SK-N-SH (cell line): ENCODE data around the gene HRH1. TPM values are rescaled to one million over a fixed set of nuclear protein-coding genes. Genes with fewer than 3 reads are reported as not detected.

Experiments
- CTCF ChIA-PET: fragments of 300-600, 350-600 bp; formaldehyde crosslinking; extraction: SDS; loops from one replicate; lab custom pipeline; 2021; lab: Yijun Ruan, JAX
- POLR2A ChIA-PET: fragments of 350-600 bp; sonication (Branson Sonifier 250); formaldehyde crosslinking; extraction: SDS; loops from one replicate; lab custom pipeline; 2020; ENCODE audit warnings: antibody characterized with exemption, inconsistent platforms; lab: Yijun Ruan, JAX
- DNase-seq: peaks from one replicate; pipeline ENCODE4 v3.0.0; 2012
- H2AFZ ChIP-seq: fragments of 200-600 bp; sonication (generic); 2 replicates; pipeline ENCODE4 v1.8.1; 2016; ENCODE audit warnings: antibody characterized with exemption, mild to moderate bottlenecking, low read depth
- H3F3A ChIP-seq: fragments of 200-600 bp; sonication (generic); replicated peaks from 2 replicates; pipeline ENCODE3; 2016; ENCODE audit warnings: antibody characterized with exemption, mild to moderate bottlenecking; ENCODE audit not compliant: insufficient read depth
- H3K27ac ChIP-seq, 2 experiments: fragments of 200-500 bp in 1 of 2; fragments of 200-600 bp in 1 of 2; sonication (Bioruptor generic) in 1 of 2; sonication (generic), shearing (Covaris generic) in 1 of 2; 2 replicates each; pipeline versions ENCODE4 v1.5.1 to v1.6.1; 2014 to 2016; ENCODE audit warnings: low read depth in 2 of 2, inconsistent platforms in 1 of 2, low read length in 1 of 2, mild to moderate bottlenecking in 1 of 2, mixed read lengths in 1 of 2
- H3K27me3 ChIP-seq: fragments of 200-600 bp; sonication (generic), shearing (Covaris generic); 2 replicates; pipeline ENCODE4 v1.6.1; 2016; ENCODE audit warnings: mixed run types; ENCODE audit not compliant: insufficient read depth
- H3K36me3 ChIP-seq, 2 experiments: fragments of 200-500 bp in 1 of 2; fragments of 200-600 bp in 1 of 2; sonication (Bioruptor generic) in 1 of 2; sonication (generic) in 1 of 2; replicated peaks in 1 of 2; 2 replicates each; pipeline versions ENCODE3 to v1.5.1; 2014 to 2016; ENCODE audit warnings: low read length in 1 of 2, mild to moderate bottlenecking in 1 of 2; ENCODE audit not compliant: insufficient read depth in 2 of 2, control insufficient read depth in 1 of 2
- H3K4me1 ChIP-seq, 2 experiments: fragments of 200-500 bp in 1 of 2; fragments of 200-600 bp in 1 of 2; sonication (Bioruptor generic) in 1 of 2; sonication (generic), shearing (Covaris generic) in 1 of 2; 2 replicates each; pipeline versions ENCODE4 v1.5.1 to v1.6.1; 2014 to 2016; ENCODE audit warnings: low read depth in 1 of 2, low read length in 1 of 2, mixed run types in 1 of 2; ENCODE audit not compliant: insufficient read depth in 2 of 2, control insufficient read depth in 1 of 2
- H3K4me2 ChIP-seq: fragments of 200-600 bp; sonication (generic), shearing (Covaris generic); 2 replicates; pipeline ENCODE4 v1.6.1; 2017; ENCODE audit warnings: mixed run types
- H3K4me3 ChIP-seq, 2 experiments: fragments of 200-500 bp in 1 of 2; fragments of 200-600 bp in 1 of 2; sonication (Bioruptor generic) in 1 of 2; sonication (generic), shearing (Covaris generic) in 1 of 2; 2 replicates each; pipeline versions ENCODE4 v1.5.1 to v1.8.1; 2014 to 2016; ENCODE audit warnings: low read depth in 2 of 2, inconsistent platforms in 1 of 2, low read length in 1 of 2, mild to moderate bottlenecking in 1 of 2, mixed read lengths in 1 of 2, moderate library complexity in 1 of 2
- H3K79me2 ChIP-seq: fragments of 200-600 bp; sonication (generic); 2 replicates; pipeline ENCODE4 v1.8.1; 2017; ENCODE audit warnings: mild to moderate bottlenecking; ENCODE audit not compliant: insufficient read depth
- H3K9ac ChIP-seq: fragments of 200-600 bp; sonication (generic); 2 replicates; pipeline ENCODE4 v1.6.1; 2017; ENCODE audit warnings: mixed run types
- H3K9me2 ChIP-seq: fragments of 200-600 bp; sonication (generic); 2 replicates; pipeline ENCODE4 v1.6.1; 2017; ENCODE audit warnings: mixed run types
- H3K9me3 ChIP-seq: fragments of 200-600 bp; sonication (generic); 2 replicates; pipeline ENCODE4 v1.6.1; 2017; ENCODE audit warnings: mixed run types, mild to moderate bottlenecking, moderate library complexity
- H4K20me1 ChIP-seq: fragments of 200-600 bp; sonication (generic); 2 replicates; pipeline ENCODE4 v1.6.1; 2017; ENCODE audit warnings: mild to moderate bottlenecking, mixed run types; ENCODE audit not compliant: insufficient read depth
- EP300 ChIP-seq, 2 experiments: IDR thresholded peaks; 2 replicates each; pipeline versions ENCODE4 v1.4.0 to v1.6.1; 2012; ENCODE audit warnings: borderline replicate concordance in 1 of 2, low read depth in 1 of 2, low read length in 1 of 2
- FOSL2 ChIP-seq: IDR thresholded peaks from 2 replicates; pipeline ENCODE4 v1.4.0; 2012; ENCODE audit warnings: low read depth, mild to moderate bottlenecking, moderate library complexity, borderline replicate concordance
- MAX ChIP-seq: IDR thresholded peaks from 2 replicates; pipeline ENCODE4 v1.4.0; 2012; ENCODE audit warnings: low read depth
- NFIC ChIP-seq: IDR thresholded peaks from 2 replicates; pipeline ENCODE4 v1.4.0; 2012; ENCODE audit warnings: borderline replicate concordance
- POLR2AphosphoS5 ChIP-seq: IDR thresholded peaks from 2 replicates; pipeline ENCODE4 v1.6.1; 2012; ENCODE audit warnings: low read depth, low read length
- RCOR1 ChIP-seq: fragments of 150-350 bp; IDR thresholded peaks from 2 replicates; pipeline ENCODE4 v1.6.1; 2017; ENCODE audit warnings: antibody characterized with exemption, low read length
- RXRA ChIP-seq: IDR thresholded peaks from 2 replicates; pipeline ENCODE4 v1.4.0; 2012; ENCODE audit warnings: low read depth, mild to moderate bottlenecking, borderline replicate concordance
- SIN3A ChIP-seq: IDR thresholded peaks from 2 replicates; pipeline ENCODE4 v1.6.1; 2012; ENCODE audit warnings: low read depth, mild to moderate bottlenecking, low read length, moderate library complexity, borderline replicate concordance
- TCF12 ChIP-seq: IDR thresholded peaks from 2 replicates; pipeline ENCODE4 v1.4.0; 2012
- TEAD4 ChIP-seq: IDR thresholded peaks from 2 replicates; pipeline ENCODE4 v1.4.0; 2012; ENCODE audit warnings: mild to moderate bottlenecking, borderline replicate concordance; ENCODE audit not compliant: insufficient read depth
- USF2 ChIP-seq: fragments of 150-350 bp; IDR thresholded peaks from 2 replicates; pipeline ENCODE4 v1.6.1; 2017; ENCODE audit warnings: antibody characterized with exemption, low read length, low read depth, borderline replicate concordance
- YY1 ChIP-seq: IDR thresholded peaks from 2 replicates; pipeline ENCODE4 v1.4.0; 2012; ENCODE audit warnings: low read depth, mild to moderate bottlenecking
- ZBTB33 ChIP-seq: IDR thresholded peaks from 2 replicates; pipeline ENCODE4 v1.4.0; 2012; ENCODE audit warnings: low read depth, borderline replicate concordance
- WGBS: methylation state at CpG from one replicate; pipeline ENCODE4 v1.1.6; 2017; ENCODE audit warnings: low lambda C conversion rate; 5-methylcytosine and 5-hydroxymethylcytosine counted together
- polyA plus RNA-seq, 3 experiments: library from polyadenylated mRNA; depleted of rRNA; stranded (reverse); fragments of >200 nt; gene quantifications; 2 replicates each; pipeline ENCODE4 v1.2.3, GENCODE V29; 2012
- TF ChIP-seq, protein P1 (sequence below): IDR thresholded peaks from 2 replicates; pipeline ENCODE4; 2012
- TF ChIP-seq, protein P2 (sequence below): IDR thresholded peaks from 2 replicates; pipeline ENCODE4 v1.4.0; 2012; ENCODE audit warnings: low read depth, borderline replicate concordance

The HRH1 gene
- polyA plus RNA-seq, 1 of the 3 experiments (the other 2 are of a cell fraction) = 6.2 TPM

- Histone ChIP-seq H3K4me1 (peaks cover 9 to 38% of the 10 kb centered on the region in 2 experiments), H3K79me2 (peaks cover 68% of the 10 kb centered on the region), H3K9ac (no peak overlapping the region), H3K4me3 (no peak overlapping the region)
- CTCF ChIA-PET = interaction anchor here (1.1 to 1.6 kb wide), 3 partner anchors 8 to 49 kb away, joined by 3 to 4 read pairs (median 3); partner anchors contain the start of gene ATG7
- TF ChIP-seq SIN3A = no peak
- TF ChIP-seq, all 33 proteins: peak for 0
- 91% methylated on average over 2 of the region's 2 CpGs for WGBS
- Histone ChIP-seq H2AFZ (no peak overlapping the region), H3K9me3 (no peaks in the 10 kb centered on the region), H3K36me3 (peaks cover 22 to 28% of the 10 kb centered on the region in 2 experiments), H3F3A (peaks cover 44% of the 10 kb centered on the region), H3K9me2 (no peaks in the 10 kb centered on the region), H3K27me3 (no peaks in the 10 kb centered on the region), H4K20me1 (no peaks in the 10 kb centered on the region), H3K27ac (peak overlapping the region in 1 of 2 experiments; percentile 98; a peak in 2 of 4 replicates), H3K4me2 (no peak overlapping the region)
- POLR2A ChIA-PET = no interaction called here
- no peak for DNase-seq
These were observed 131.2 kb downstream of the HRH1 start for GRCh38 chr3:11285471-11285870.

GRCh38 chr3:11287404-11287803 is 133.1 kb downstream of the HRH1 start:
- WGBS = 73% methylated on average over 10 of the region's 10 CpGs
- Histone ChIP-seq H3K9me3 (no peaks in the 10 kb centered on the region), H3K4me2 (peak overlapping the region; percentile 77; the same call in 1 of the 2 replicates), H3K27ac (peak overlapping the region; percentile 76 to 98), H3K36me3 (peaks cover 9 to 16% of the 10 kb centered on the region in 2 experiments), H2AFZ (no peak overlapping the region), H3K79me2 (peaks cover 67% of the 10 kb centered on the region), H3K27me3 (no peaks in the 10 kb centered on the region), H3K4me1 (peaks cover 9 to 50% of the 10 kb centered on the region in 2 experiments), H4K20me1 (no peaks in the 10 kb centered on the region), H3K9ac (peak overlapping the region; percentile 85), H3F3A (peaks cover 56% of the 10 kb centered on the region), H3K9me2 (no peaks in the 10 kb centered on the region), H3K4me3 (no peak overlapping the region)
- no peak for TF ChIP-seq SIN3A
- TF ChIP-seq MAX = 0 out of 2 replicates have a peak, but pooled peaks have one; percentile 3
- TF ChIP-seq POLR2AphosphoS5 = no peak
- no peak for TF ChIP-seq RCOR1
- ChIA-PET CTCF (interaction anchor here (1.0 to 2.2 kb wide), 6 partner anchors 10 to 51 kb away, joined by 4 to 9 read pairs (median 4); partner anchors contain the start of gene ATG7), POLR2A (no interaction called here)
- no peak for DNase-seq

- H3K4me3 ChIP-seq = peak overlapping the region in 1 of 2 experiments; percentile 38; a peak in 1 of 4 replicates
- peak overlapping the region; percentile 76 to 98 for H3K27ac ChIP-seq
- H3K9me2 ChIP-seq = no peaks in the 10 kb centered on the region
- WGBS = 24% methylated on average over 2 of the region's 2 CpGs
- H3K4me2 ChIP-seq = peak overlapping the region; percentile 77
- peaks cover 9 to 50% of the 10 kb centered on the region in 2 experiments for H3K4me1 ChIP-seq
- ChIA-PET CTCF (interaction anchor here (1.0 to 2.2 kb wide), 6 partner anchors 9 to 52 kb away, joined by 4 to 9 read pairs (median 4); partner anchors contain the start of gene ATG7), POLR2A (no interaction called here)
- no peak for DNase-seq
- peaks cover 66% of the 10 kb centered on the region for H3K79me2 ChIP-seq
- H4K20me1 ChIP-seq = no peaks in the 10 kb centered on the region
- no peaks in the 10 kb centered on the region for H3K9me3 ChIP-seq
- peaks cover 56% of the 10 kb centered on the region for H3F3A ChIP-seq
- H3K36me3 ChIP-seq = peaks cover 4 to 9% of the 10 kb centered on the region in 2 experiments
- peak overlapping the region; percentile 11; the same call in 1 of the 2 replicates for H2AFZ ChIP-seq
- peak overlapping the region; percentile 85; the same call in 1 of the 2 replicates for H3K9ac ChIP-seq
- no peaks in the 10 kb centered on the region for H3K27me3 ChIP-seq
- TF ChIP-seq POLR2AphosphoS5 = peak; percentile 35; the same call in 1 of the 2 replicates
- no peak for TF ChIP-seq TEAD4
- TF ChIP-seq RCOR1 = no peak
- TF ChIP-seq NFIC = peak; percentile 28; the same call in 1 of the 2 replicates
- no peak for TF ChIP-seq ZBTB33
- TF ChIP-seq USF2 = no peak
- TF ChIP-seq, protein P1, sequence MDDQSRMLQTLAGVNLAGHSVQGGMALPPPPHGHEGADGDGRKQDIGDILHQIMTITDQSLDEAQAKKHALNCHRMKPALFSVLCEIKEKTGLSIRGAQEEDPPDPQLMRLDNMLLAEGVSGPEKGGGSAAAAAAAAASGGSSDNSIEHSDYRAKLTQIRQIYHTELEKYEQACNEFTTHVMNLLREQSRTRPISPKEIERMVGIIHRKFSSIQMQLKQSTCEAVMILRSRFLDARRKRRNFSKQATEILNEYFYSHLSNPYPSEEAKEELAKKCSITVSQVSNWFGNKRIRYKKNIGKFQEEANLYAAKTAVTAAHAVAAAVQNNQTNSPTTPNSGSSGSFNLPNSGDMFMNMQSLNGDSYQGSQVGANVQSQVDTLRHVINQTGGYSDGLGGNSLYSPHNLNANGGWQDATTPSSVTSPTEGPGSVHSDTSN = peak; percentile 65
- TF ChIP-seq, protein P2, sequence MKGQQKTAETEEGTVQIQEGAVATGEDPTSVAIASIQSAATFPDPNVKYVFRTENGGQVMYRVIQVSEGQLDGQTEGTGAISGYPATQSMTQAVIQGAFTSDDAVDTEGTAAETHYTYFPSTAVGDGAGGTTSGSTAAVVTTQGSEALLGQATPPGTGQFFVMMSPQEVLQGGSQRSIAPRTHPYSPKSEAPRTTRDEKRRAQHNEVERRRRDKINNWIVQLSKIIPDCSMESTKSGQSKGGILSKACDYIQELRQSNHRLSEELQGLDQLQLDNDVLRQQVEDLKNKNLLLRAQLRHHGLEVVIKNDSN = no peak
- TF ChIP-seq TCF12 = peak; percentile 76
- TF ChIP-seq FOSL2 = peak; percentile 40; the same call in 1 of the 2 replicates
- no peak for TF ChIP-seq YY1
- TF ChIP-seq EP300 (IDR thresholded peaks at IDR 0.05; ENCODE audit: borderline replicate concordance in 1 of 2, low read depth in 1 of 2, low read length in 1 of 2) = peak in 1 of 2 experiments; percentile 66; a peak in 1 of 4 replicates
- peak; percentile 42; the same call in 1 of the 2 replicates for TF ChIP-seq RXRA
These were observed 133.8 kb downstream of the HRH1 start for GRCh38 chr3:11288021-11288491.
